Stimulated activated CD8-positive, alpha-beta memory T cell treated with anti-CD3 and anti-CD28 coated beads, Interleukin-15, amount 100 ng/mL, for 48 hours (primary cell): Measurements from ENCODE around the gene VPS13D.
"Not testable (repeated sequence)": the region's sequence is repeated elsewhere in the genome, so short reads cannot be mapped to it uniquely, and the experiment has no call there.

Experiments used
- DNase-seq, 2 donors: peaks; one replicate each; pipeline ENCODE4 v3.0.0-alpha.2; 2020; ENCODE audit warnings: low read depth in 2 of 2

Gene VPS13D

GRCh38 chr1:12450090-12450755, 220.4 kb downstream of the VPS13D start:
- no peak for DNase-seq

DNA sequence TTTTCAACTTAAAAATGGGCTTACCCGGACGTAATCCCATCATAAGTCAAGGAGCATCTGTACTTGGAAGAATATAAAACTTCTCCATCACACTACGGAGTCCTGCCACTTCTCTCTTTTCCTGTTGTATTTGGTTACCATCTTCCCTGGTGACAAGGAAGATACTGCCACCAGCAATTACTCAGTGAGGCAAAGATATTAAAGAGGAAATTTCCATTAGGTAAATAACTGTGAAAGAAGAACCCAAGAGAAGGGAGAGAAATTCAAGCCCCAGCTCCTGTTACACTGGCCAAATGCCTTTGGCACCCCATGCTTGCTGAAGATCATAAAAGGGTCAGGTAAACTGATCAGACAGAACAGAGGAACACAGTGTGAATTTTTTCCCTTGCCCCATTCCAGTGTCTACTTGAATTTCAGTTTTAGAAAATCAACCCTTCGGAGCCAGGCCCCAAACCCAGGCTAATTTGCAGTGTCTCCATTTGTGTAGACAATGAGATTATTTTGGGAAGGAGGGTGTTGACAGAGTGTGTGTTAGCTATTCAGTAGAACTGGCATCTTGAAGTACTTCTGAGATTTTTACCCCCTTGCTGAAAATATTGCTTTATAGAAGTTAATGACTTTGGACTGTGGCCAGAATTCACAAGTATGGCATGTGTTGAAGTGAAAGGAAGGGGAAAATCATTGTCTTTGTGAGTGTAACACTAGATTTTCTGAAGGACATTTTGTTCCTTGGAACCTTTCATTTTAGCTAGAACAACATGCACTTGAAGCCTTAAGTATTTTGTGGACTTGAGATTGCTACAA, 221.1 kb downstream of the VPS13D start:
- DNase-seq, result no peak

DNA sequence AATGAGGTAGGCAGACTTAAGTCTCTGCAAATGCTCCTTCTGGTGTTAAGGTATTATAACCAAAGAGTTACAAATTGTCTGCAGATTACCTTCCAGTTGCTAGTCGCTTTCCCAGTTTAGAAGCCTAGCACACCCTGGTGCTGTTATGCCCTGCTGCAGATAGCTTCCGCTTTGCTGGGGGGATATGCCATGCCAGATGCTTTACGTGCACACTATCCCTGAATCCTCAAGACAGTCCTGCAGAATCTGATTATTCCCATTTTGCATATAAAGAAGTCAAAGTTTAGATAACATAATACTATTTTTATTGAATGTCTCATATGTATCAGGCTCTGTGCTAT, 221.7 kb downstream of the VPS13D start:
- no peak for DNase-seq

- DNase-seq, result no peak
Measured at GRCh38 chr1:12452262-12452661, 222.4 kb downstream of the VPS13D start.

- DNase-seq, result no peak
Measured at GRCh38 chr1:12453400-12454343, 223.8 kb downstream of the VPS13D start.

GRCh38 chr1:12454406-12455391, 224.9 kb downstream of the VPS13D start:
- DNase-seq, result no peak

DNA sequence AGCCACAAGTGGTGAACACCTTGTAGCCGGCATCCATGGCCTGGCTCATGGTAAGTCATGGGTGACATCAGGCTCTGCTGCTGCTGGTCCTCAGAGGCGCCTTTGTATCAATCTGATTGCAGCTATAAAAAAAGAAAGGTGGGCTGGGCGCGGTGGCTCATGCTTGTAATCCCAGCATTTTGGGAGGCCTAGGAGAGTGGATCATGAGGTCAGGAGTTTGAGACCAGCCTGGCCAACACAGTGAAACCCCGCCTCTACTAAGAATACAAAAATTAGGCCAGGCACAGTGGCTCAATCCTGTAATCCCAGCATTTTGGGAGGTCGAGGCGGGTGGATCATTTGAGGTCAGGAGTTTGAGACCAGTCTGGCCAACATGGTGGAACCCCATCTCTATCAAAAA, 226.3 kb downstream of the VPS13D start:
- DNase-seq, result not testable (repeated sequence)

GRCh38 chr1:12456979-12457378, 227.1 kb downstream of the VPS13D start:
- DNase-seq, result no peak

DNA sequence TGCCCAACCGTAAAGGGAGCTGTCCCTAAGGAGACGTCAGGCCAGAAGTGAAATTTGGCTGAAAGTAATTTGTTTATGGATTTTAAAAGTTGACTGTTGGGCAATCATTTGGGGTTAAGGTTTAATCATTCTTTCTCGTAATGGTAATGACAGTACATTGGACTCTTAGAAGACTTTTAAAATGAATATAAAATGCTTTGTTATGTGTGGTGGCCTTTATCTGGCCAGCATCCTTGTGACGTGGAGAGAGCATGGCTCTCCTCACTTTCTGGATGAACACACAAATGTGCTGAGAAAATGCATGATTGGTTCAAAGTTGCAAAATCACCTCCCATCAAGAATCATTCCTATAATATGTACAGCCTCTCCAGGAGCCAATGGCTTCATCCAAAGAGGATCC, 227.9 kb downstream of the VPS13D start:
- DNase-seq, result no peak

GRCh38 chr1:12458571-12458970, 228.7 kb downstream of the VPS13D start:
- no peak for DNase-seq

- no peak for DNase-seq
Measured at GRCh38 chr1:12460121-12460520, 230.3 kb downstream of the VPS13D start.

DNA sequence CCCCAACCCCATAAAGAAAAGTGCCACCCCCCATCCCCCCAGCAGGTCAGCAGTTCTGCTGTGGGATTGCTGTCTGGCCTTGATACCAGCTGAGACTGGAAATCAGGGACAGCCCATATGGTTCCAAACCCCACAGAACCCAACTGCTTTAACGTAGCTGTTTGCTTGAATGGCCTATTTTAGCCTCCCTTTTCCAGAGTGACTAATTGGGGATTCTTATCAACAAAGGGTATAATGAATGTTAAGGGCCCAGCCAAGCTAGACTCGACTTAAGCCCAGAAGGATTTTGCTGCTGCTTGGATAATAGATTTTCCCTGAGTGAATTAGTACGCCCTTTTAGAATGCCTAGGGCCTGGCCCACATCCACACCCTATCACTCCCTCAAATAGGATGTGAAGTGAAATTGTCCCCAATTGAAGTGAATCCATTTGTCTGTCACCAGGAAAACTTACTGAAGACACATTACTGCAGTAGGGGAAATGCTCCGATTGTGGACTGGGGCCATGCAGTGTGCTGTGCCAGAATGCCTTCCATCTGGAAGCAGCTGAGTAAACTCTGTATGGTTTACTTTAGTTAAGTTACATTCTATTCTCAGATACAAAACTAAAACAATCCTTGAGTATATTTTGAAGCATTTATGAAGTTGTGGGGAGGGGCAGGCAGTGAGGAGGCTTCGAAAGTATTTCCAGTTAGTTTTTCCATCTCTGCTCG, 231.2 kb downstream of the VPS13D start:
- no peak for DNase-seq

GRCh38 chr1:12461754-12462153, 231.9 kb downstream of the VPS13D start:
- DNase-seq, result no peak

DNA sequence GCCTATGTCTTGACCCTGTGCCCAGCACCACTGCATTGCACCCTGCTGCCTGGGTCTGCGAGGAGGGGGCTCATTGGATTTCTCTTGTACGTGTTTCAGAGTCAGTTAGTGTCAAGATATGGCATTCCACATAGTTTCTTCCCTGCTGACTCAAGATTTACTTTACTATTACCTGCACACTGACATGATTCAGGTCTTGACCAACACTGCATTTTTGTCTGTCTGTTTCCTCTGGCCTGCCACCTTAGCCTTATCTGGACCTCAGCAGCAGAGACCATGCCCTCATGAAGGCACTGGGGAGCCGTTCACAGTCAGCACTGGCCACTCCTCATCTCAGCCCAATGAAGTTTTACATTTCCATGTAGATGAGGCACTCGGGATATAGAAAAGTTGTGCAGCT, 232.8 kb downstream of the VPS13D start:
- no peak for DNase-seq

GRCh38 chr1:12464045-12464461, 234.2 kb downstream of the VPS13D start:
- DNase-seq, result no peak

GRCh38 chr1:12464598-12465056, 234.8 kb downstream of the VPS13D start:
- DNase-seq, result no peak

DNA sequence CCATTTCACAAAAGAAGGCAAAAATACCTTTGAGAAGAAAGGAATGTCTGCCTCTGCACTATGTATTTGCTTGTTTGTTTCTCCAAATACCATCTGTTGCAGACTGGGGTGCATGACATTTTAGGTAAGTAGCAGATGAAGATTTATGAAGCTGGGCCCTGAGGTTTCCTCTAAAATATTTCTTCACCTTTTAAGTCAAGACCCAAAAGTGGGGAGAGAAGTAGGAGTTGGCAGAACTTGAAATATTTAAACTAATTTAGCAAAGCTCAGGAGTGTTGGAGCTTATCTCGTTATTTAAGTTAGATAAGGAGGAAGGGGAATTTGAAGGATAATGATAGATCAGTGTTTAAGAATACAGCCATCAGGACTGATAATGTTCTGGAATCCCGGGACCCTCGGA, 235.3 kb downstream of the VPS13D start:
- no peak for DNase-seq

GRCh38 chr1:12466816-12467215, 237.0 kb downstream of the VPS13D start:
- DNase-seq, result no peak

- DNase-seq, result no peak
Measured at GRCh38 chr1:12467570-12468286, 237.9 kb downstream of the VPS13D start.

DNA sequence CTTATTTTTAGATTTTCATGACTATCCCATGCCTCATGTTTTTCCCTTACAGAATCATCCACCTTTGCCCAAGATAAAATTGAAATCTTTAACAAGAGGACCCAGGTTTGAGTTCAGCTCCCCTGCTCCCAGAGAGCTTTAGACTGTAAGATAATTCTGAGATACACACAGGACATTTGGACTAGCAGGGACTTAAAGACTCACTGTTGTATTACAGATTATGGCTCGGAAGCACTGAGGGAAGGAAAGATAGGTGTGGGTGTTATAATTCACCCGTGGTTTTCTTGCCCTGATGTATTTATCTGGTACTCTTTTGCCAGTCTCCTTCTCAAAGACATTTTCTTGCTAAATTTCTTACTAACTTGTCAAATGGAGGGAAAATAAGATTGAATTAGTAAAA, 238.5 kb downstream of the VPS13D start:
- DNase-seq, result no peak
